Measurements from ENCODE around the gene IVNS1ABP. TPM values are rescaled to one million over a fixed set of nuclear protein-coding genes. Genes with fewer than 3 reads are reported as not detected.
A peak's percentile ranks its signal among the peaks of the same experiment; 100 is the strongest.

The IVNS1ABP gene
- total and polyA plus RNA-seq, 9 of the 15 experiments (the other 6 are each of a cell fraction or from before 2014, with no cell fraction given): 30.6 to 126 (median 77.7) TPM

- TF ChIP-seq ZNF197 (CRISPR knock-in tag; IDR thresholded peaks at IDR 0.05; ENCODE audit: low read depth) (no peak), TFAP4 (CRISPR knock-in tag; IDR thresholded peaks at IDR 0.05; ENCODE audit: borderline replicate concordance) (no peak), CEBPB (tag; IDR thresholded peaks at IDR 0.05) (no peak), ZFPM2 (CRISPR knock-in tag; IDR thresholded peaks at IDR 0.05) (no peak)
- TF ChIP-seq, protein P1, sequence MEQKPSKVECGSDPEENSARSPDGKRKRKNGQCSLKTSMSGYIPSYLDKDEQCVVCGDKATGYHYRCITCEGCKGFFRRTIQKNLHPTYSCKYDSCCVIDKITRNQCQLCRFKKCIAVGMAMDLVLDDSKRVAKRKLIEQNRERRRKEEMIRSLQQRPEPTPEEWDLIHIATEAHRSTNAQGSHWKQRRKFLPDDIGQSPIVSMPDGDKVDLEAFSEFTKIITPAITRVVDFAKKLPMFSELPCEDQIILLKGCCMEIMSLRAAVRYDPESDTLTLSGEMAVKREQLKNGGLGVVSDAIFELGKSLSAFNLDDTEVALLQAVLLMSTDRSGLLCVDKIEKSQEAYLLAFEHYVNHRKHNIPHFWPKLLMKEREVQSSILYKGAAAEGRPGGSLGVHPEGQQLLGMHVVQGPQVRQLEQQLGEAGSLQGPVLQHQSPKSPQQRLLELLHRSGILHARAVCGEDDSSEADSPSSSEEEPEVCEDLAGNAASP (IDR thresholded peaks at IDR 0.05): no peak
Observed at GRCh38 chr1:185337246-185337645, 20.2 kb upstream of the IVNS1ABP start (continued).

GRCh38 chr1:185334182-185334581 is 17.1 kb upstream of the IVNS1ABP start:
- POLR2A ChIA-PET: interaction anchor here (1.6 kb wide), 1 partner anchor 8 kb away, joined by 5 read pairs; no protein-coding TSS in a partner anchor
- peak overlapping the region; percentile 63 for H3K4me2 ChIP-seq (ENCODE audit: insufficient read depth, low read length)
- no peaks in the 10 kb centered on the region for H3K79me2 ChIP-seq (ENCODE audit: control insufficient read depth, insufficient read depth, low read length)
- peak; percentile 15 for FAIRE-seq
- H3K9ac ChIP-seq (ENCODE audit: insufficient read depth in 1 of 2, low read depth in 2 of 2, low read length in 2 of 2): no peak overlapping the region
- intact Hi-C loops (cut with micrococcal nuclease): no loop called here
- H3K9me1 ChIP-seq (ENCODE audit: control insufficient read depth, insufficient read depth, low read length): no peaks in the 10 kb centered on the region
- peaks cover 0 to 8% of the 10 kb centered on the region in 2 experiments; a peak in 2 of 5 replicates for H3K4me1 ChIP-seq (replicated peaks in 1 of 2; ENCODE audit: control insufficient read depth in 2 of 2, insufficient read depth in 2 of 2, low read length in 2 of 2)
- peak overlapping the region; percentile 52; the same call in 2 of the 3 replicates for H3K27ac ChIP-seq (ENCODE audit: extremely low read depth, low read depth, low read length)
- H4K20me1 ChIP-seq (replicated peaks; ENCODE audit: control insufficient read depth, insufficient read depth, low read length): no peaks in the 10 kb centered on the region
- peak; percentile 24 to 40 (median 32) for DNase-seq (ENCODE audit: extremely low read depth in 1 of 4, low spot score in 3 of 4)
- no peaks in the 10 kb centered on the region for H3K27me3 ChIP-seq (ENCODE audit: control insufficient read depth in 2 of 2, insufficient read depth in 2 of 2, low read length in 2 of 2)
- ATAC-seq: peak; percentile 69
- 2% methylated on average over 4 of the region's 4 CpGs for WGBS (ENCODE audit: insufficient coverage, low coverage, missing lambda C conversion rate)
- no peak overlapping the region for H3K4me3 ChIP-seq
- H3K36me3 ChIP-seq (ENCODE audit: control insufficient read depth, insufficient read depth, low read length): no peaks in the 10 kb centered on the region
- BruUV-seq (replicated peaks): no TSS peak
- CTCF ChIA-PET (ENCODE audit: low intra/inter-chr PET ratio): no interaction called here
- peak overlapping the region; percentile 92 for H2AFZ ChIP-seq (ENCODE audit: low read depth, low read length)
- in situ Hi-C loops (cut with MboI): no loop called here
- no peaks in the 10 kb centered on the region for H3K9me3 ChIP-seq (replicated peaks; ENCODE audit: control insufficient read depth, insufficient read depth, low read depth, low read length)
- TF ChIP-seq SMARCA4 (IDR thresholded peaks at IDR 0.05): peak; percentile 49; the same call in 1 of the 2 replicates
- no peak for TF ChIP-seq ARID3B (CRISPR knock-in tag; IDR thresholded peaks at IDR 0.05; ENCODE audit: borderline replicate concordance)
- TF ChIP-seq, protein P2, sequence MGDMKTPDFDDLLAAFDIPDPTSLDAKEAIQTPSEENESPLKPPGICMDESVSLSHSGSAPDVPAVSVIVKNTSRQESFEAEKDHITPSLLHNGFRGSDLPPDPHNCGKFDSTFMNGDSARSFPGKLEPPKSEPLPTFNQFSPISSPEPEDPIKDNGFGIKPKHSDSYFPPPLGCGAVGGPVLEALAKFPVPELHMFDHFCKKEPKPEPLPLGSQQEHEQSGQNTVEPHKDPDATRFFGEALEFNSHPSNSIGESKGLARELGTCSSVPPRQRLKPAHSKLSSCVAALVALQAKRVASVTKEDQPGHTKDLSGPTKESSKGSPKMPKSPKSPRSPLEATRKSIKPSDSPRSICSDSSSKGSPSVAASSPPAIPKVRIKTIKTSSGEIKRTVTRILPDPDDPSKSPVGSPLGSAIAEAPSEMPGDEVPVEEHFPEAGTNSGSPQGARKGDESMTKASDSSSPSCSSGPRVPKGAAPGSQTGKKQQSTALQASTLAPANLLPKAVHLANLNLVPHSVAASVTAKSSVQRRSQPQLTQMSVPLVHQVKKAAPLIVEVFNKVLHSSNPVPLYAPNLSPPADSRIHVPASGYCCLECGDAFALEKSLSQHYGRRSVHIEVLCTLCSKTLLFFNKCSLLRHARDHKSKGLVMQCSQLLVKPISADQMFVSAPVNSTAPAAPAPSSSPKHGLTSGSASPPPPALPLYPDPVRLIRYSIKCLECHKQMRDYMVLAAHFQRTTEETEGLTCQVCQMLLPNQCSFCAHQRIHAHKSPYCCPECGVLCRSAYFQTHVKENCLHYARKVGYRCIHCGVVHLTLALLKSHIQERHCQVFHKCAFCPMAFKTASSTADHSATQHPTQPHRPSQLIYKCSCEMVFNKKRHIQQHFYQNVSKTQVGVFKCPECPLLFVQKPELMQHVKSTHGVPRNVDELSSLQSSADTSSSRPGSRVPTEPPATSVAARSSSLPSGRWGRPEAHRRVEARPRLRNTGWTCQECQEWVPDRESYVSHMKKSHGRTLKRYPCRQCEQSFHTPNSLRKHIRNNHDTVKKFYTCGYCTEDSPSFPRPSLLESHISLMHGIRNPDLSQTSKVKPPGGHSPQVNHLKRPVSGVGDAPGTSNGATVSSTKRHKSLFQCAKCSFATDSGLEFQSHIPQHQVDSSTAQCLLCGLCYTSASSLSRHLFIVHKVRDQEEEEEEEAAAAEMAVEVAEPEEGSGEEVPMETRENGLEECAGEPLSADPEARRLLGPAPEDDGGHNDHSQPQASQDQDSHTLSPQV (IDR thresholded peaks at IDR 0.05): peak; percentile 30; the same call in 1 of the 2 replicates
- peak; percentile 30; the same call in 1 of the 2 replicates for TF ChIP-seq L3MBTL2 (IDR thresholded peaks at IDR 0.05)
- 0 out of 2 replicates have a peak, but pooled peaks have one; percentile 26 for TF ChIP-seq CBFA2T2 (conservative IDR thresholded peaks at IDR 0.05)
- peak; percentile 65; the same call in 1 of the 2 replicates for TF ChIP-seq IRF9 (tag; IDR thresholded peaks at IDR 0.05)
- TF ChIP-seq ZNF695 (CRISPR knock-in tag; IDR thresholded peaks at IDR 0.05): no peak
